Fibroblast of lung (primary cell): ENCODE data around the gene FUT4. TPM values are rescaled to one million over a fixed set of nuclear protein-coding genes. Genes with fewer than 3 reads are reported as not detected.

ENCODE experiments used
- DNase-seq, 2 donors: peaks; one replicate each; pipeline versions ENCODE4 v3.0.0 to v3.0.0-alpha.2; 2010; ENCODE audit warnings: low read depth in 2 of 2
- H2AFZ ChIP-seq: 2 replicates; pipeline ENCODE4 v1.5.1; 2012; ENCODE audit warnings: low read length, control low read depth, inconsistent platforms
- H3K27ac ChIP-seq: 2 replicates; pipeline ENCODE4 v1.5.1; 2011; ENCODE audit warnings: low read length, control low read depth; ENCODE audit not compliant: insufficient read depth
- H3K27me3 ChIP-seq: 2 replicates; pipeline ENCODE4 v1.5.1; 2011; ENCODE audit warnings: mild to moderate bottlenecking, low read length; ENCODE audit not compliant: control insufficient read depth, insufficient read depth
- H3K36me3 ChIP-seq: 2 replicates; pipeline ENCODE4 v1.5.1; 2011; ENCODE audit warnings: low read length; ENCODE audit not compliant: control insufficient read depth, insufficient read depth
- H3K4me1 ChIP-seq: 2 replicates; pipeline ENCODE4 v1.5.1; 2011; ENCODE audit warnings: low read length; ENCODE audit not compliant: control insufficient read depth, insufficient read depth; ENCODE audit errors: extremely low read depth
- H3K4me2 ChIP-seq: 2 replicates; pipeline ENCODE4 v1.5.1; 2011; ENCODE audit warnings: low read length, control low read depth; ENCODE audit not compliant: insufficient read depth; ENCODE audit errors: extremely low read depth
- H3K4me3 ChIP-seq, 4 experiments: fragments of 200-600 bp in 1 of 4; sonication (generic) in 1 of 4; replicated peaks in 1 of 4; 2 replicates each; pipeline ENCODE4 v1.5.1; 2011 to 2016; ENCODE audit warnings: low read length in 4 of 4, low read depth in 3 of 4, mild to moderate bottlenecking in 3 of 4, control low read depth in 2 of 4, inconsistent platforms in 1 of 4, mixed read lengths in 1 of 4; ENCODE audit not compliant: insufficient read depth in 1 of 4; ENCODE audit errors: control extremely low read depth in 1 of 4
- H3K79me2 ChIP-seq: 2 replicates; pipeline ENCODE4 v1.5.1; 2012; ENCODE audit warnings: mild to moderate bottlenecking, low read length, inconsistent platforms; ENCODE audit not compliant: control insufficient read depth, insufficient read depth
- H3K9ac ChIP-seq: 2 replicates; pipeline ENCODE4 v1.5.1; 2011; ENCODE audit warnings: mild to moderate bottlenecking, low read length, control low read depth; ENCODE audit not compliant: insufficient read depth
- H3K9me3 ChIP-seq: 2 replicates; pipeline ENCODE4 v1.5.1; 2012; ENCODE audit warnings: low read depth, low read length; ENCODE audit not compliant: control insufficient read depth, insufficient read depth
- H4K20me1 ChIP-seq: 2 replicates; pipeline ENCODE4 v1.5.1; 2011; ENCODE audit warnings: low read length; ENCODE audit not compliant: control insufficient read depth, insufficient read depth; ENCODE audit errors: extremely low read depth
- CTCF ChIP-seq, 2 donors: IDR thresholded peaks in 1 of 2; conservative IDR thresholded peaks in 1 of 2; 1 replicate in 1 of 2; 2 replicates in 1 of 2; pipeline ENCODE4 v1.5.1; 2011 to 2012; ENCODE audit warnings: low read length in 2 of 2, control low read depth in 1 of 2, inconsistent platforms in 1 of 2, low read depth in 1 of 2, mild to moderate bottlenecking in 1 of 2
- EZH2 ChIP-seq: IDR thresholded peaks from 2 replicates; pipeline ENCODE4 v1.5.1; 2012; ENCODE audit warnings: low read length, control low read depth, mild to moderate bottlenecking; ENCODE audit errors: missing control alignments
- polyA plus RNA-seq, 2 donors: library from polyadenylated mRNA; depleted of rRNA in 1 of 2; stranded (reverse) in 1 of 2; unstranded in 1 of 2; fragments of >200 nt; gene quantifications; 2 replicates each; pipeline ENCODE4 v1.2.1, GENCODE V29; 2011 to 2012; ENCODE audit warnings: missing spikeins in 1 of 2
- total RNA-seq: library from RNA; depleted of rRNA; stranded (reverse); fragments of >200 nt; gene quantifications from 2 replicates; pipeline ENCODE4 v1.2.1, GENCODE V29; 2014

The FUT4 gene
- total and polyA plus RNA-seq, 2 donors (not counting 1 experiment from before 2014, with no cell fraction given) = 2.7 to 5.1 TPM

GRCh38 chr11:94557421-94557820 is 13.7 kb downstream of the FUT4 start:
- H3K9me3 ChIP-seq = no peaks in the 10 kb centered on the region
- no peak for TF ChIP-seq CTCF (conservative IDR thresholded peaks at IDR 0.05 in 1 of 2, IDR thresholded peaks at IDR 0.05 in 1 of 2; ENCODE audit: low read depth in 1 of 2, low read length in 2 of 2)
- no peak for TF ChIP-seq EZH2
- peak overlapping the region; percentile 33 for H3K4me2 ChIP-seq
- H3K27me3 ChIP-seq = no peaks in the 10 kb centered on the region
- no peak overlapping the region for H2AFZ ChIP-seq
- H4K20me1 ChIP-seq = no peaks in the 10 kb centered on the region
- H3K27ac ChIP-seq = no peak overlapping the region
- DNase-seq = peak in 1 of 2 donors; percentile 66
- H3K9ac ChIP-seq = no peak overlapping the region
- H3K36me3 ChIP-seq = no peaks in the 10 kb centered on the region
- no peak overlapping the region for H3K4me3 ChIP-seq
- H3K79me2 ChIP-seq = no peaks in the 10 kb centered on the region
- H3K4me1 ChIP-seq = no peaks in the 10 kb centered on the region

GRCh38 chr11:94557992-94558391 is 14.3 kb downstream of the FUT4 start:
- no peak for TF ChIP-seq CTCF (conservative IDR thresholded peaks at IDR 0.05 in 1 of 2, IDR thresholded peaks at IDR 0.05 in 1 of 2; ENCODE audit: low read depth in 1 of 2, low read length in 2 of 2)
- no peak for TF ChIP-seq EZH2
- H3K9ac ChIP-seq = no peak overlapping the region

GRCh38 chr11:94558468-94558867 is 14.7 kb downstream of the FUT4 start:
- Histone ChIP-seq H3K79me2 (no peaks in the 10 kb centered on the region), H4K20me1 (no peaks in the 10 kb centered on the region), H3K4me1 (no peaks in the 10 kb centered on the region), H3K9ac (no peak overlapping the region), H3K4me3 (no peak overlapping the region), H3K4me2 (no peak overlapping the region), H3K27me3 (no peaks in the 10 kb centered on the region), H3K9me3 (no peaks in the 10 kb centered on the region), H3K27ac (no peak overlapping the region), H3K36me3 (no peaks in the 10 kb centered on the region), H2AFZ (no peak overlapping the region)
- no peak for DNase-seq
- TF ChIP-seq CTCF (conservative IDR thresholded peaks at IDR 0.05 in 1 of 2, IDR thresholded peaks at IDR 0.05 in 1 of 2; ENCODE audit: low read depth in 1 of 2, low read length in 2 of 2) (no peak), EZH2 (no peak)

More at GRCh38 chr11:94557992-94558391, 14.3 kb downstream of the FUT4 start:
- H3K27ac ChIP-seq = no peak overlapping the region
- no peak overlapping the region for H2AFZ ChIP-seq
- H3K9me3 ChIP-seq = no peaks in the 10 kb centered on the region
- DNase-seq = peak in 1 of 2 donors; percentile 70
- H3K4me1 ChIP-seq = no peaks in the 10 kb centered on the region
- H3K4me2 ChIP-seq = no peak overlapping the region
- no peaks in the 10 kb centered on the region for H3K79me2 ChIP-seq
- H4K20me1 ChIP-seq = no peaks in the 10 kb centered on the region
- H3K36me3 ChIP-seq = no peaks in the 10 kb centered on the region
- no peaks in the 10 kb centered on the region for H3K27me3 ChIP-seq
- H3K4me3 ChIP-seq = no peak overlapping the region
